HG02588 (cell line): ENCODE results near the gene YPEL2.
"Not testable (repeated sequence)": the region's sequence is repeated elsewhere in the genome, so short reads cannot be mapped to it uniquely, and the experiment has no call there.

ENCODE experiments used
- ATAC-seq: cut with Tn5 transposase; IDR thresholded peaks from one replicate; pipeline ENCODE4 v1.9.1; 2021; ENCODE audit warnings: mild to moderate bottlenecking, moderate library complexity; ENCODE audit not compliant: unreplicated experiment

YPEL2 gene

DNA sequence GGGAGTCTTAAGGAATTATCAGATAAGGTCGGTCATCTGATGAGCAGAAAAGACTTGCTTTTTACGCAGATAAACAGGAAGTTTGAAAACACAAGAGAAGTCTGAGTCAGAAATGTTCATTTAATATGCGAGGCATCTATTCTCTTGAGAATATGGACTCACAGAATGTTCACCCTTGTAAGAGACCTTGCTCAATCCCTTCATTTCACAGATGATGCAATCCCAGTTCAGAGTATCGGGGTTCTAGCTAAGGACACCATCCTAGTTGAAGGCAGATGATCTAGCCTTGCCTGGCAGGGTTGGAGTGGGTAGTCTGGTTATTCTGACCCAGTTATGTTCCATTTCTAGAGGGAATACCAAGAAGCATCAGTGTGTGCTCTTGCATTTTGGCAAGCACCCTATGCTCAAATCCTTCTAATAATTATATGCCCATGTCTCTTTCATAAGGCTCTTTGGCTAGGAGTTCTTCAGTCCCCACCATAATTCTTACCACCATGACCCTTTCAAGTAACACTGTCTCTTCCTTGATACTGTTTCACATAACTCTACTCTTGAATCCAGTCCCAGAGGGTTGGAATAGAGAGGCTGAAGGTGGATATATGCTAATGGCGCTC, 42.5 kb downstream of the YPEL2 start:
- ATAC-seq: no peak

DNA sequence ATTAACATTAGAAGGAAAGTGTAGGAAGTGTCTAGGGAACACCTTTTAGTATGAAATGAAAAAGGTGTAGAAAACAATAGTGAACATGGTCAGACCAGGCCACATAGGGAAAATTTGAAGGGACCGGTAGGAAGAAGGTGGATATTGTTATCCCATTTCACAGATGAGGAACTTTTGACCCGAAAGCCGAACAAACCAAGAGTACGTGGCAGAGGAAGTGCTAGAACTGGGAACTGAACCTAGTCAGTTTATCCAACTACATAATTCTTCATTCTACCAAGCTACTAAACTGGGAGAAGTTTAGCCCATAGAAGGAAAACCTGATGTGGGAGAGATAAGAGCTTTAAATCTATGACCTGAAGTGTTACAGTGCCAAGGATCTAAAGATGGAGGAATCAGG, 43.2 kb downstream of the YPEL2 start:
- ATAC-seq: no peak

DNA sequence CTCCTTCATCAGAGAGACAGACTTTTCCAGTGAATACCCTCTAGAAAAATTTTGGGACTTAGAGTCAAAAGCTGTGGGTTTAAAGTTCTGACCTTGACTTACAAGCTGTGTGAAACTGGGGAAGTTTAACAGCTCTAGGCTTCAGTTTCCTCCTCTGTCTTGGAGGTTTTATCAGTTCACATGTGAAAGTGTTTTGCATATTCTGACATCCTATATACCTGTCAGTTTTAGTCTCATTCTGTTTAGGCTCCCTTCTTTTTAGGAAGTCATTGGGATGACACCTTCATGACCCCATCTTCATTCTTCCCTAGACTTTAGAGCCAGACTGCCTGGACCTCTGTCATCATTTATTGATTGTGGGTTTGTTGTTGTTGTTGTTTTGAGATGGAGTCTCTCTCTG, 44.4 kb downstream of the YPEL2 start:
- ATAC-seq: no peak

DNA sequence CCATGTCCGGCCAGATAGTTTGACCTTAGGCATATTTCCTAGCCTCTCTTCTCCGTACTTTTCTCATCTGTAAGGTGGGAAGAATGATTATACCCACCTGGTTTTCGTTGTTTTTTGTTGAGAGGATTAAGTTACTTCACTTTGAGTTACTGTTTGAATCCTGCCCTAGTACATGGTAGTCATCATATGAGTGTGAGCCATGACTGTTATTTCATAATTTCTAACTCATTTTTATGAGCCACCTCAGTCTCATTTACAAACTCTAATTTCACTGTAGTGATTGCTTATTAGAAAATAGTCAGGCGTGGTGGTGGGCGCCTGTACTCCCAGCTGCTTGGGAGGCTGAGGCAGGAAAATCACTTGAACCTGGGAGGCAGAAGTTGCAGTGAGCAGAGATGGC, 45.1 kb downstream of the YPEL2 start:
- no peak for ATAC-seq

DNA sequence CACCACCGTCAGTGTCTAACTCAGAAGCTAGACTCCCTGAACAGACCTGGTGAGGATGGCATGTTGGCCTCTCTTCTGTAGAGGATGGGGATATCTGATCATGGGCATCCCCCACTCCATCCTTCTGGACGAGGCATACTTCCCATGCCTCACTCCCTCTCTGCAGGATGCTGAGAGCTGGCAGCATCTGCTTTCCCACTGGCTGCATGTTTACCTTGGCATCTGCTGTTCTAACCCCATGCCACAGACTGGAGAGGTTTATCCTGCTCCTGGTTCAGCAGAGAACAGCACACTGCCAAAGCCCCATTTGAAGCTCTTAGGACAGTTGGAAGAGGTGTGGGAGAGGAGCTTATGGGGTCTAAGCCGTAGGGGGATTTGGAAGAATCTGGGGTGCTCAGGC, 46.0 kb downstream of the YPEL2 start:
- no peak for ATAC-seq

DNA sequence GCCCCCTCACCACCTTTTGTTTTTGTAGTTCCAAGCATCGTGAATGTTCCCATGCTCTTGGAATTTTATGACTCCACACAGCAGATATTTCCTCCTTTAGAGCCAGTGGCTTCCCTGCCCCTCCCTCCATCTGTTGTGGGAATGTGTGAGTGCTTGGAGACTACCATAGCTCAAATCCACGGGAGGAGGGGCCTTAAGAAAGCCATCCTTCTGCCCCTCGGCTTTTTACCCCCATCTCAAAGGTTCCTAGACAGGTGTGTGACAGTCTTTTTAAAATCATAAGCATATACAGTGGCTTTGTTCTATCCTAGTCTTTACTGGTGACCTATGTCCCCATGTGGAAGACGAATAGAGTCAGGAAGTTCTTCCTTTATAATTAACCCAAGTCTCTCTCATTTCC, 47.2 kb downstream of the YPEL2 start:
- ATAC-seq: no peak

DNA sequence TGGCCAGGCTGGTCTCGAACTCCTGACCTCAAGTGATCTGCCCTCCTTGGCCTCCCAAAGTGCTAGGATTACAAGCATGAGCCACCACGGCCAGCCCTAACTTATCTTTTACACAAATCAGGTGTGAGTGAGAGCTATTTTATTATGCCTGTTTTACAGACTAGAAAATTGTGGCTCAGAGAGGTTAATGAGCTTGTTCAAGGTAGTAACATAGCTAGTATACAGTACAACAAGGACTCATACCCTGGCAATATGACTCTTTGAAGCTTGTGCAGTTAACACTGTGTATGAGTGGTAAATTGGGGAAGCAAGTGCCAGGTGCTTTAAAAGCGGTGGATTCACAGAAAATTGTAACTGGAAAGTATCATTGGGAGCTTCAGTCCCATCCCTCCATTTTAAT, 49.0 kb downstream of the YPEL2 start:
- ATAC-seq: no peak

DNA sequence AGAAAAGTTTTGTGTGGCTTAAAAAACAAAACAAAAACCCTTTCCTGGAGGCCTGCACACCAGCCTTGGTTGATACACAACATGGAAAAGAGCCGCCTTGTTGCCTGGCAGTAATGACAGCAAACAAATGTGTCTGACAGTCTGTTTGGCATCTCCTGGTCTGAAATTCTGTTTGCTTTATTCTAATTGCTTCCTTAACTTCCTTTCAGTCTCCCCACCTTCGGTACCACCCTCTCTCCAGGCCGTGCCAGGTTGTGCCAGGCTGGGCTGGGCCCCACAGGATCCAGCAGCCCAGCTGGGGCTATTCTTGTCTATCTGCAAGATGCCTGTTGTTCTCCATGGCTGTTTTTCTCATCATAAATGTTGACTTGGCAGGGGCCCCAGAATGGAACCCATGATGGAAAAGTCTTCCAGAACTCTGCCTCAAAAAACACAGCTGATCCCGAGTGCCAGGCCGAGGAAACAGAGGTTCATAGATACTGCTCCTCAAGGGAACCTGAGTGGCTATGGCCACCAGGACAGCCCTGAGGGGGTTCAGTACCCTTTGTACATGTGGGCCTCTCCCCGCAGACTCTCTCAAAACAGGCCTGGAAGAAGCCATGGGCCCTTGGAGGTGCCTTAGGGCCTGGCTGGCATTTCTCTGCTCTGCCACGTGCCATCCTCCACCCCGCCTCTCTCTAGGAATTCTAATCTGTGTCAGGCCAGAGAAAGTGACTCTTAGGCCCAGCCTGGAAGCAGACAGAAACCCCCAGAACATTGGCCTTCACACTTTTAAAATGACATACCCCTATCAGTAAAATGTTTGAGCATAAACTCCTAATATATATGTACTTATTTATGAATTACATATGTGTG, 50.5 kb downstream of the YPEL2 start:
- no peak for ATAC-seq

DNA sequence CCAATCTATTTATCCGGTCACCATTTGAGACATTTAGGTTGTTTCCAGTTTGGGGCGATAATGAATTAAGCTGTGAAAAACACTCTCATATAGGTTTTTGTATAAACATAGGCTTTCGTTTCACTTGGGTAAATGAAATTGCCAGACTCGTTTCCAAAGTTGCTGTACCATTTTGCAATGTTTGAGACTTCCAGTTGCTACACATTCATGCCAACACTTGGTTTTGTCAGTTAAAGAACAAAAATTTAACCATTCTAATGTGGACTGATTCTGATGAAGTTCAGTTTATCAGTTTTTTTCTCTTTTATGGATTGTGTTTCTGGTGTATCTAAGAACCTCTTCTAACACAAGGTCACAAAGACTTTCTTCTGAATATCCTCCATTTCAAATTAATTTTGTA, 52.4 kb downstream of the YPEL2 start:
- ATAC-seq: no peak

DNA sequence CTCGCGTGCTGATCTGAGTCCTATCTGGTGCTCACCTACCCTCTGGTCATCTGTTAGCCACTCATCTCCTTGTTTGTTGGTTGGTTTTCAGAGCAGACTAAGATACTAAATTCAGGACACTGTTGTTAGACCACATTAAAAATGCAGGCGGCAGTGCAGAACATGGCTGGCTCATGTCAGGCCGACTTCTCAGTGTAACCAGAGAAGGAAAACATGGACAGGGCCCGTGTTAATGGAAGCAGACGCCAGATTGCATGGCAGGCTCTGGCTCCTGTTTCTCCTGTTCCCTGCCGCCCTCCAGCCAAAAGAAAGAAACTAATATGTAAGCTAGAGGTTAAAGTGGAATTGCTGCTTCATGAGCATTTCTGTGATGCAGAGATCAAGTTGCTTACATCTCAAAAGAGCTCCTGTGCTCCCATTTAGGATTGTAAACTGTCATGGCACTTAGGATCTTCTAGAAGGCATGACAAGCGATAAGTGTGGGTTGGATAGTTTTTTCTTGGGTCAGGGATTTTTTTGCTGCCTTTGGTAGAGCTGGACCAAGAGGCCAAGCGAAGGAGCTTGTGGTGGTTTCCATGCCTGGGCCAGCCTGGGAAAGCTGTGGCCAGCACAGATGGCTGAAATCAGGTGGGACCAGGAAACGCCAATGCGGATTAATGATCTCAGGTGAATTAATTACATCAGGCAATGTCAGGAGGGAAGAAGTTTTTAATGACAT, 56.1 kb downstream of the YPEL2 start:
- no peak for ATAC-seq

DNA sequence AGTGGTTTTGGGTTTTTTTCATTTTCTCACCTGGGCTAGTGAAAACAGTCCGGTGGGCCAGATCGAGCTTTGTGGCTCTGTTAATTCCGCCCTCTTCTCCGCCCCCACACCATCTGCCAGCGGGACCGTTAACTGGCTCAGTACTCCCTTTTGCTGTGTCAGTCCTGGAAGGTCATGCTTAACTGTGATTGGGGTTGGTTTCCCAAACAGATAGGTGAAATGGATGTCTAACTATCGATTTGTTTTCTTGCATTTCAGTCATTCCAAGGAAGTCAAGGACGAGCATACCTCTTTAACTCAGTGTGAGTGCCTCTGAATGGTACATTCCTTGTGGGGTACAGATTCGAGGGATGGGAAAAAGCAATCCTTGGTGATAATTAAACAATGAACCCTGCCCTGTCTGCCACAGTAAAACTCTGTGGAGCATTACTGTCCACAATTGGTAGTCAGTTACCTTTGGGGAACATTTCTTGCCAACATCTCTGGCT, 56.7 kb downstream of the YPEL2 start:
- no peak for ATAC-seq

DNA sequence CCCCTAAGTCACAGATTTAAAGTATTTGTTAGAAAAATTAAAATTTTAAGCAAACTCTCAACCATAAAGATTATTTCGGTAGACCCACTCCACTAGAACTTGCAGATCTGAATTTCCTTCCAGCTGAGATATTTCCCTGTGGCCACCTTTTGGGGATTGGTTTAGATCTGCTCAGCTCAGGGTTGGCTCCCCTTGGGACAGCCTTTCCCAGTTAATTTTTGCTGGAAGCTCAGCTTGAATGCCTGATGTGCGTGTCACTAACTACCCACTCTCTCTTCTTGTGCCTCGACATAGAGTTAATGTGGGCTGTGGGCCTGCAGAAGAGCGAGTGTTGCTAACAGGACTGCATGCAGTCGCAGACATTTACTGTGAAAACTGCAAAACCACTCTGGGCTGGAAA, 57.6 kb downstream of the YPEL2 start:
- no peak for ATAC-seq

DNA sequence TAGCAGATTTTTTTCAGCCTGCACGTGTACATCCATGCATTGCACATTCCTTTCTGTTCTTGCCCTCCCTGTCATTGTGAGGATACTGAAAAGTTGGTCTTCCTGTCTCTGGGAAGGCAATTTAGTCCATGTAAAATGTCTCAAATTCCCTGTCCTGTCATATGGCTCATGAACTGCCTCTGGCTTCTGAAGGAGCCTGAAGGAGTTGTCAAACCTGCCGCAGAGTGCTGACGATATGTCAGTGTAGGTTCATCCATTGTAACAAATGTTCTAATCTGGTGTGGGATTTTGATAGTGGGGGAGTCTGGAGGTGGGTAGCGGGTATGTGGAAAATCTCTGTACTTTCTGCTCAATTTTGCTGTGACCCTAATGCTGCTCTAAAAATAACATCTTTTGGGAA, 59.6 kb downstream of the YPEL2 start:
- ATAC-seq: no peak

DNA sequence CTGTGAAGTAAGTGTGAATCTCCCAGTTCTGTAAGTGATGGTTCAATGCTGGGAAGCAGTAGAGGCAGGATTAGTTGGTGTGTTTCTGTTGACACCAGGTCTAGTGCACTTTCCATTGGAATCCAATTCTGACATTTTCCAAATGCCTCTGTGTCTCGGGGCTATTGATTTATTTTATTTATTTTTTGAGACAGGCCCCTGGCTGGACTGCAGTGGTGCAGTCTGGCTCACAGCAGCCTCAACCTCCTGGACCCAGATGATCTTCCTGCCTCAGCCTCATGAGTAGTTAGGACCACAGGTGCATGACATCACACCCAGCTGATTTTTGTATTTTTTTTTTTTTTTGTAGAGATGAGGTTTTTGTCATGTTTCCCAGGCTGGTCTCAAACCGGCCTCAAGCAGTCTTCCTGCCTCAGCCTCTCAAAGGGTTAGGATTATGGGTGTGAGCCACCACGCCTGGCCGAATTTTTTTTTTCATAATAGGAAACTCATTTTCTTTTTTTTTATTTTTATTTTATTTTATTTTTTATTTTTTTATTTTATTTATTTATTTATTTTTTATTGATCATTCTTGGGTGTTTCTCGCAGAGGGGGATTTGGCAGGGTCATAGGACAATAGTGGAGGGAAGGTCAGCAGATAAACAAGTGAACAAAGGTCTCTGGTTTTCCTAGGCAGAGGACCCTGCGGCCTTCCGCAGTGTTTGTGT, 61.7 kb downstream of the YPEL2 start:
- no peak for ATAC-seq

DNA sequence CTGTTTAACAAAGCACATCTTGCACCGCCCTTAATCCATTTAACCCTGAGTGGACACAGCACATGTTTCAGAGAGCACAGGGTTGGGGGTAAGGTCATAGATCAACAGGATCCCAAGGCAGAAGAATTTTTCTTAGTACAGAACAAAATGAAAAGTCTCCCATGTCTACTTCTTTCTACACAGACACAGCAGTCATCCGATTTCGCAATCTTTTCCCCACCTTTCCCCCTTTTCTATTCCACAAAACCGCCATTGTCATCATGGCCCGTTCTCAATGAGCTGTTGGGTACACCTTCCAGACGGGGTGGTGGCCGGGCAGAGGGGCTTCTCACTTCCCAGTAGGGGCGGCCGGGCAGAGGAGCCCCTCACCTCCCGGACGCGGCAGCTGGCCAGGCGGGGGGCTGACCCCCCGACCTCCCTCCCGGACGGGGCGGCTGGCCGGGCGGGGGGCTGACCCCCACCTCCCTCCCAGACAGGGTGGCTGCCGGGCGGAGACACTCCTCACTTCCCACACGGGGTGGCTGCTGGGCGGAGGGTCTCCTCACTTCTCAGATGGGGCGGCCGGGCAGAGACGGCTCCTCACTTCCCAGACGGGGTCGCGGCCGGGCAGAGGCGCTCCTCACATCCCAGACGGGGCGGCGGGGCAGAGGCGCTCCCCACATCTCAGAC, 62.4 kb downstream of the YPEL2 start:
- not testable (repeated sequence) for ATAC-seq

DNA sequence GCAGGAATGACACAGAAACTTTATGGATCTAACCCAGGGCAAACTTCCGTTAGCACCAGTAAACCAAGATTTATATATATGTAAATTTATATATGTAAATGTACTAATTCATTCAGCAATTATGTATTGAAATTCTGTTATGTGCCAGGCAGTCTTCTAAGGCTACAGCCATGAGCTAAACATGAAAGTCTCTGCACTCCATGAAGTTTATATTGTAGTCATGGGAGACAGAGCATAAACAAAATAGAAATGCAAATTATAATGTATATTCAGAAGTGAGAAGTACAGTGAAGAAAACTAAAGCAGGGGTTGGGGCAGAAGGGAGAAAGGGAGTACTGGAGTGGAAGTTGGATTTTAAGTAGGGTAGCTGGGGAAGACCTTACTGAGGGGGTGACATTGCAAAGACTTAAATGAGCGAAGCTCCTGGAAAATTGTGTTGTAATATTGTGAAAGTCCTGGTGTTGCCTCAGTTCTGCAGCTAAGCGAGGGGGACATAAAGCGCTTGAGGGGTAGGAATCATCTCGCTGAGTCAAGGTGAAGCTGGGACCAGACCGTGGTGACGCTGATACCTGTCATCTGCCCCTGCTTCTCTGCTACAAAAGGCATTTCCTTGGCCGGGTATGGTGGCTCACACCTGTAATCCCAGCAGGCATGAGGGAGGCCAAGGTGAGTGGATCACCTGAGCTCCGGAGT, 64.8 kb downstream of the YPEL2 start:
- ATAC-seq: no peak

DNA sequence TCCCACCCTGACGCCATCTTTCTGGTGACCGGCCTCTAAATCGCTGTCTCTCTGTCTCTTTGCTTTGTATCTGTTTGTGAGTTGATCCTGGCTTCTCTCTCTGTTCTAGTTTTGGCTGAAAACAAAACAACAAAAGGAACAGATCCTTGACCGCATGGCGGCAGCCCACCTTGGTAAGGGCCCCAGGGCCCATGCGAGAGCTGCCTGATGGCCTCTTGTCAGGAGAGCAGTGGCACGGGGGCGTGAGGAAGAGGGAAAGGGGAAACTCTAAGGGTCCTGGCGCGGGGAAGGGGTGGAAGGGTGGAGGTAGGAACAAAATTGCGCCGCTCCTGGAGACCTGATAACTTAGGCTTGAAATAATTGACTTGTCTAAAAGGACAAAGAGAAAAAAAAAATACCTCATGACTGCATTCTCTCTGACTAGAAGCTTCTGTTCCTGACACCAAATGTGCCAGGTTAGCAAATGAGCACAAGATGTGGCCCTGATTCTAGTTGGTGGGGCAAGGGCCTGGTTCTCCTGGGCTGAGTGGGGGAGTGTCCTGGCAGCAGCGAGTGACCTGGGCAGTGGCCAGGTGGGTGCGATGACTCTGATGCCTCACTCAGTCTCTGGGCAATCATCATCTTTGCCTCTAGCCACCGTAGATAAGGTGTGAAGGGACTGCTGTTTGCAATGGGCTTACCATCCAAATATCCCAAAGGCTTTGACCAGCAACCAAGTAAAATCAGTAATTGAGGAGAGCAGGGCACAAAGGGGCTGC, 66.0 kb downstream of the YPEL2 start:
- no peak for ATAC-seq

DNA sequence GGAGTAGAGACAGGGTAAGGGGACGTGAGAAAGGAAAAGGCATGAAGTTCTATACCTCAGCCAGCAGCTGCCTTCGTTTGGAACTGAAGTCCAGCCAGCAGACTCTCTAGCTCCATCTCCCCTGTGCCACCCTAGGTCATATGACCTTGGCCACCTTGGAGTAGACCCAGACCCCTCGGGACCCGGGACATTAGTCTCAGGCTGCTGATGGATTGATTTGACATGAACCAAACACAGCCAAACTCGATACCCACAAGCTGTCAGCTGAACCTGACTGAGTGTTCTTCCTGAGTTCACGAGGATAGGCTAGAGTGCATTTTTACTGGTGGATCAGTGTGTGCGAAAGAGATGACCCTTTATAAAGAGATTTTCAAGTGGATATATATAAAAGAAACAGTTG, 68.5 kb downstream of the YPEL2 start:
- no peak for ATAC-seq

DNA sequence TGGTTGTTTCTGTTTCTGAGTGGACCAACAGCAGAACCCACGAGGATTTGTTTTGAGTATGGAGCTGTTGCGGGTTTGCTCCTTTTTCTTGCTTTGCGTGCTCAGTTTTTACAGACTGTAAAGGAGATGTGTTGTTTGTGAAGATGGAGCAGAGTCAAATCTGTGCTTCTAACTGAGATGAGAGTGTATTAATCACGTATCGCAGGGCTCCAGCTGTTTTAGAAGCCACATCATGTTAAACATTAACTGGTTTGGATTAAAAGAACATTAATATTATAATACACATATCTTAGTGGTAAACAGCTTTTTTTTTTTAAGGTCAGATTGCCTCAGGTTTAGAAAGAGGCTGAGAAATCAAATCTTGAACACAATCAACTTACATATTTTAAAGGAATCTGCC, 69.4 kb downstream of the YPEL2 start:
- no peak for ATAC-seq
